RPMI7951 (cell line): ENCODE results near the gene SORT1. TPM values are rescaled to one million over a fixed set of nuclear protein-coding genes. Genes with fewer than 3 reads are reported as not detected.
"Not testable (repeated sequence)": the region's sequence is repeated elsewhere in the genome, so short reads cannot be mapped to it uniquely, and the experiment has no call there.

Experiments used
- DNase-seq: peaks from one replicate; pipeline ENCODE4 v3.0.0-alpha.2; 2012; ENCODE audit warnings: low read depth
- total RNA-seq: library from RNA; depleted of rRNA; stranded (reverse); fragments of >200 nt; shearing (Covaris generic); gene quantifications from 2 replicates; pipeline ENCODE4 v1.2.3, GENCODE V29; 2014

SORT1 gene
- total RNA-seq, 1 experiment from 2014 or later: 15.4 TPM

GRCh38 chr1:109379907-109380306 lies 17.8 kb downstream of the SORT1 start:
- DNase-seq: no peak

DNA sequence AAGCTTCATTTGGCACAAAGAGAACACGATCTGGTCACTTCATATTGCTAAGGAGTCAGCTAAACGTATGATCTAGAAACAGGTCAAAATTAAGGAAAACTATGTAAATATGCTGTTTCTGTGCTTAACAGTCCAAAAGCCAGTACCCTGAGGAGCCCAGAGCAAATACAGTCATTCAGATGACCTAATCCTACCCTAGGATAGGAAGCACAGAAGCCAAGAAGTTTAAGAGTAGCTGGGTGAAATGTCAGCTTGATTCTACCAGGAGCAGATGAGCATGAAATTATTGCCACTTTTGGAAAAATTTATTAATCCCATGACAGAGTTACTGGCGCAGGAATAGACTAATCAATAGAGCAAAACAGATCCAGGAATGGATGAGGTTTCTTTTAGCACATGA lies 18.3 kb downstream of the SORT1 start:
- DNase-seq: no peak

GRCh38 chr1:109377698-109378097 lies 20.0 kb downstream of the SORT1 start:
- no peak for DNase-seq

- DNase-seq: not testable (repeated sequence)
Observed at GRCh38 chr1:109373696-109374095, 24.0 kb downstream of the SORT1 start.

GRCh38 chr1:109373126-109373525 lies 24.6 kb downstream of the SORT1 start:
- no peak for DNase-seq

- DNase-seq: no peak
Observed at GRCh38 chr1:109372281-109372680, 25.4 kb downstream of the SORT1 start.

GRCh38 chr1:109371341-109371739 lies 26.4 kb downstream of the SORT1 start:
- DNase-seq: peak; percentile 84

DNA sequence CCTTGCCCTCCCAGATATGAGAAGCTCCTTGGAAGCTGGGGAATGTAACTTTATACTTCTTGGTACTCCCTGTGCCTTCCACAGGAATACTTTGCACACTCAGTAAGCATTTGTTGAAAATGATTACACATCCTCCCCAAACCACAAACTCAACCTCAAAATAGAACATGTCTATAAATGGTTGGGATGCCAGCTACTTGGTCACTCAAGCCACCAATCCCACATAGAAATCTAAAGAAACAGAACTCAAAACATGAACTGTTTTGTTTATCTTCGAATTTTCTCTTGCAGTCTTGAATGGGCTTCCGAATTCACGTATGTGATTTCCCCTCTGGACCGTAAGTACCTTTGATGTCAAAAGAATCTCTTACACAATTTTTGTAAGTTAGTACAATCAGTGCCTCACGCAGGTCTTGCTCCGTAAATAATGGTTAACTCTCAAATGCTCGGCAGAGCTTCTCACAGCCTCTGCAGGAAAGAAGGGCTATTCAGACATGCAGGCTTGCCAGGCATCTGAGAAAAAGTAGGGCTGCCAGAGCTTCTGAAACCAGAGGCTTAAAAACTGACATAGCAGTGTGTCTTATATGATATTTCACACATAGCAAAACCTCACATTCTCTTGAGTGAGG lies 26.9 kb downstream of the SORT1 start:
- DNase-seq: peak; percentile 93

DNA sequence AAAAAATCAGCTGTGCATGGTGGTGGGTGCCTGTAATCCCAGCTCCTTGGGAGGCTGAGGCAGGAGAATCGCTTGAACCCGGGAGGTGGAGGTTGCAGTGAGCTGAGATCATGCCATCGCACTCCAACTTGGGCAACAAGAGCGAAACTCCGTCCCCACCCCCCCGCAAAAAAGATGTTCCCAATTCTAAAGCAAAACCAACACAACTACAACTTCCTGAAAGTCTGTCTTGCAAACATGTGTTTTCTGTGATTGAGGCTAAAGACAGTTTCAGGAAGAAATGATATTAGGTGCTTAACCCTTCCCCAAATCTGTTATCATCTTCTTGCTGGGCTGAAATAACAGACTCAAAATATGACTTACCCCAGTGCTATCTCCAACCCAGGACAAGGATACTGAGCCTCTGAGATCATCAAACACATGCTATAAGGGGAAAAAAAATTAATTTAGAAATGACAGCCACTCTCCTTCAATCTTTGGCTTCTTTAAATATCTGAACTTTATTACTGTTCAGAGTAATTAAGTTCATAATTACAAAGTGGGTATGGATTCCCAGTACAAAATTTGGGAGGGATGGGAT lies 28.5 kb downstream of the SORT1 start:
- no peak for DNase-seq

DNA sequence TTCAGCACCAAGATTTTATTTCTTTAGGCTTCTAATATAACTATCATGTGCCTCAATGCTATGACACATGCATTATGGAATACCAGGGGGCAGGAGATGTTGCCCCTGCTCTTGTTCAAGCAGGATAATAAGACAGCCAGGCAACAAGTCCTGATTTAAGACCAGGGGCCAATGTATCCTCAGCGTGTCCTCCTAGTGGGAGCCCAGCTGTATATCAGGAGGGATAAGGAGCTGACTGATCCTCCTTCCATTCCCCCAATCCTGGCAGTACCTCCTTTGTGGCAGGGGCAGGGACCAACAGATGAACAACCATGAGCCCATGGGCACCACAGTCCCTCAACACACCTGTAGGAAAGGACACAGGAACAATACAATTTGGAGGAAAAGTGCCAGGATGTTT lies 29.3 kb downstream of the SORT1 start:
- DNase-seq: no peak

DNA sequence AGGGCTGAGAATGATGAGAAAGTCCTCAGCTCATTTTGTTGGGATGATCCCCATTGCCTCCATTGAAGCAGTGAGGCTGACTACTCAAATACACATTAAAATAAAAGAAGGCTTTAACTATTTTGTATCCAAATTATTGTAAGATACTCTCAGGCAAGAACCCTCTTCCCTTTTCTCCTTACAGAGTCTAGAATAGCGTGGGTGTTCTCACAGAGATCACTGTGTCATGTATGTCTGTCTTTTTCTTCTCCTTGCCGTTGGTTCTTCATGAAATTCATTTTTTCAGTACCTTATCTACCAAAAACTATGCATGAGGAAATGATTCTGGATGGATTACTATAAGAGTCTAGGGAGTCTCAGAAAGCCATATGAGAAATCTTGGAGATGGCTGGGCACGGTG lies 30.1 kb downstream of the SORT1 start:
- no peak for DNase-seq

DNA sequence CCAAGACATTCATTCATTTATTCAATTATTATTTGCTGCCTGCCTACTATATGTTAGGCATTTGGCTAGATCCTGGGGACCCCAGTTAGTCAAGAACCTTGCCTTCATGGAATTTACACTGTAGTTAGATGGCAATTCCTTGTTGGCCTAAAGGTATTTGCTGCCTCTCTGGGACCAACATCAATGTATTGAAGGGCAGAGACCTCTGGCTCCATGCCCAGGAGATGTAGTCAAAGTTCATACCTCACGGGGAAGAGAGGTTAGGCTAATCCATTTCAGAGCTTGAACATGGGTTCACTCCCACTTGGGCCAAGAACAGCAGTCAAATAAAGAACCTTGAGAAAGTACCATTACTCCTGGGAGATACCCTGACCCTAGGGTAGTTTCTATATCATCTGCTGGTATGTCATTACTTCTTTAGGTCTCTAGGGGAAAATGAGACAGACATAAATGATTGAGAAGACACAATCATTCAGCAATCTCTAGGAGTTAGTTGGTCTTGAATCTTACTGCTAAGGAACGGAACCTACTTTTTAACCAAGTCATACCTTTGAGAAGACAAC lies 32.0 kb downstream of the SORT1 start:
- DNase-seq: no peak

GRCh38 chr1:109361649-109362048 lies 36.1 kb downstream of the SORT1 start:
- peak; percentile 50 for DNase-seq

DNA sequence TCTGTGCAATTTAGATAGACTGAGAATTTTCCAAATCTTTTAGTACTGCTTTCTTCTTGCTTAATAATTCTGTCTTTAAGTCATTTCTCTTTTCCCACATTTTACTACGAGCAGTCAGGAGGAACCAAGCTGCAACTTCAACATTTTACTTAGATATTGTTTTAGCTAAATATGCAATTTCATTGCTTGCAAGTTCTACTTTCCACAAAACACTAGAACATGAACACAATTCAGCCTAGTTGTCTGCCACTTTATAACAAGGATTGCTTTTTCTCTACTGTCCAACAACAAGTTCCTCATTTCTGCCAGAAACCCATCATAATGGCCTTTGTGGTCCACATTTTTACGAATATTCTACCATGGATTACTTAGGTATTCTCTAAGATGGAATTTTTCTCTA lies 36.6 kb downstream of the SORT1 start:
- no peak for DNase-seq

GRCh38 chr1:109357616-109358015 lies 40.1 kb downstream of the SORT1 start:
- no peak for DNase-seq

DNA sequence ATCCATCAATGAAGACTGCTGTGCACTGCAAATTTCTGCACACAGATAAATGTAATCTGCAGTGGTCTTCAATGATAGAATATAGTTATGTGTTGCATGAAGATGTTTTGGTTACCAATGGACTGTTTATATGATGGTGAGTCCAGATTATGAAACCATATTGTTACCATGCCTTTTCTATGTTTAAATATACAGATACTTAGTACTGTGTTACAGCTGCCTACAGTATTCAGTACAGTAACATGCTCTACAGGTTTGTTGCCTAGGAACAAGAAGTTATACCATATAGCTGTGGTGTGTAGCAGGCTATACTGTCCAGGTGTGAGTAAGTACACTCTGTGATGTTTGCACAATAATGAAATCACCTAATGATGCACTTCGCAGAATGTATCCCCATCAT lies 40.8 kb downstream of the SORT1 start:
- DNase-seq: no peak

GRCh38 chr1:109356505-109356904 lies 41.2 kb downstream of the SORT1 start:
- no peak for DNase-seq

- no peak for DNase-seq
Observed at GRCh38 chr1:109354929-109355328, 42.8 kb downstream of the SORT1 start.

DNA sequence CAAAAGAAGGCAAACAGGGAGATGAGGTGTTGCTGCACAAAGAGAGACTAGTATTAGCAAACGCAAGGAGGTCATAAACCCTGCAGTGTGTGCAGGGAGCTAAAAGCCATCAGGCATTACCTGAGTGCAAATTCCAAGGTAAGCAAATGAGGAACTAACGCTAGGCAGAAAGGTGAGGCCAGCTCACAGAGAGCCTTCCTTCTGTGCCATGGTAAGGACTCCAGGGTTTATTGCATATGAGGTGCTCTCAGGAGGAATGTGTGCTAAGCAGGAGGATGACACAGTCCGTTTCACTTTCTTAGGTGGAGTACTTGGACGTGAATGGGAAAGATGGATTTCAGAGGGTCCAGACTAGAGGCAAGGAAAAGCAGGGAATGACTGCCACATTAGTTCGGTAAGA lies 46.3 kb downstream of the SORT1 start:
- DNase-seq: no peak

DNA sequence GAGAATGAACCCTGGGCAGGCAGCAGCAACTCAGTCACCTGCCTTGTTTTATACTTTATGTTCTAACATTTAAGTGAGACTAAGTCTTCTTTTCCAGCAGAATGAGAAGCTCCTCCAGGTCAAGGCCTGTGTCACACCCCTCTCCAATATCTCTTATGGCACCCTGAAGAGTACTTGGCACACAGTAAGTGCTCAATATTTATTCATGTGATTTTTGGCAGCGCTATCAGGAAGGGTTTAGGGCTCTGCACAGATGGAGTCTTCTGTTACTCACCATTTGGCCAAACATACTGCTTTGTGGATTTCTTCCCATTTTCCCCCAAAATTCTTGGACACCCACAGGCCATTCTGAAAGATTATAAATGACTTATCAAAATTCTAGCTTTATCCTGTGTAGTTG lies 47.1 kb downstream of the SORT1 start:
- DNase-seq: no peak

GRCh38 chr1:109350182-109350581 lies 47.5 kb downstream of the SORT1 start:
- DNase-seq: no peak

- no peak for DNase-seq
Observed at GRCh38 chr1:109347511-109347910, 50.2 kb downstream of the SORT1 start.
